GM12878 (cell line): ENCODE data around the gene EXOC4. TPM values are rescaled to one million over a fixed set of nuclear protein-coding genes. Genes with fewer than 3 reads are reported as not detected.

ENCODE experiments used
- ATAC-seq: fragments of 200-7000 bp; cut with Tn5 transposase; 3 replicates; pipeline ENCODE4 v1.9.1; 2020; ENCODE audit warnings: mild to moderate bottlenecking, moderate library complexity
- BruUV-seq: library from RNA; stranded (reverse); fragments of 400-500 nt; replicated peaks from 2 replicates; lab custom pipeline; 2021; lab: Mats Ljungman, UMichigan
- CTCF ChIA-PET: fragments of 300-600 bp; sonication (Branson Sonifier 250); formaldehyde crosslinking; extraction: SDS; loops from one replicate; lab custom pipeline; 2021; ENCODE audit warnings: inconsistent platforms; lab: Yijun Ruan, JAX
- POLR2A ChIA-PET: fragments of 350-600 bp; formaldehyde crosslinking; extraction: SDS; loops from one replicate; lab custom pipeline; 2021; ENCODE audit warnings: inconsistent platforms; lab: Charles Lee
- RAD21 ChIA-PET: fragments of 300-600 bp; sonication (Branson Sonifier 250); formaldehyde crosslinking; loops from one replicate; lab custom pipeline; 2023; ENCODE audit warnings: antibody characterized with exemption; ENCODE audit not compliant: unreplicated experiment; lab: Charles Lee
- SMC1A ChIA-PET: fragments of 300-600 bp; sonication (Branson Sonifier 250); formaldehyde crosslinking; loops from one replicate; lab custom pipeline; 2023; ENCODE audit not compliant: unreplicated experiment, uncharacterized antibody; lab: Charles Lee
- DNase-seq: peaks from one replicate; pipeline ENCODE4 v3.0.0-alpha.2; 2011; ENCODE audit warnings: low read depth, low spot score
- FAIRE-seq: peaks from 3 replicates; lab custom pipeline; 2011; peaks lifted over from hg19 to GRCh38; lab: Jason Lieb, UNC
- H2AFZ ChIP-seq: 2 replicates; pipeline ENCODE4 v1.6.0; 2011; ENCODE audit warnings: low read depth, low read length, control low read depth; ENCODE audit not compliant: control insufficient read depth
- H3K27ac ChIP-seq: 2 replicates; pipeline ENCODE4 v1.5.1; 2011; ENCODE audit warnings: control low read depth; ENCODE audit not compliant: control insufficient read depth, insufficient read depth
- H3K27me3 ChIP-seq, 2 experiments: replicated peaks in 1 of 2; 2 replicates each; pipeline versions ENCODE4 v1.6.0 to v1.6.1; 2011; ENCODE audit warnings: low read length in 1 of 2; ENCODE audit not compliant: control insufficient read depth in 2 of 2, insufficient read depth in 2 of 2
- H3K36me3 ChIP-seq, 2 experiments: 2 replicates each; pipeline ENCODE4 v1.5.1; 2011; ENCODE audit warnings: low read length in 1 of 2; ENCODE audit not compliant: control insufficient read depth in 2 of 2, insufficient read depth in 2 of 2
- H3K4me1 ChIP-seq: 2 replicates; pipeline ENCODE4 v1.6.1; 2011; ENCODE audit warnings: mild to moderate bottlenecking, low read length, moderate library complexity, mixed read lengths; ENCODE audit not compliant: control insufficient read depth, insufficient read depth
- H3K4me2 ChIP-seq: 2 replicates; pipeline ENCODE4 v1.6.0; 2011; ENCODE audit warnings: control low read depth; ENCODE audit not compliant: control insufficient read depth, insufficient read depth
- H3K4me3 ChIP-seq: fragments of 200-600 bp; sonication (generic); 2 replicates; pipeline ENCODE4 v1.5.1; 2016
- H3K79me2 ChIP-seq: 2 replicates; pipeline ENCODE4 v1.6.0; 2011; ENCODE audit warnings: low read length; ENCODE audit not compliant: control insufficient read depth, insufficient read depth
- H3K9ac ChIP-seq: 2 replicates; pipeline ENCODE4 v1.8.0; 2011; ENCODE audit warnings: low read length, control low read depth, mixed read lengths; ENCODE audit not compliant: control insufficient read depth, insufficient read depth
- H3K9me3 ChIP-seq: replicated peaks from 3 replicates; pipeline ENCODE4 v1.5.1; 2011; ENCODE audit warnings: mild to moderate bottlenecking, low read length; ENCODE audit not compliant: control insufficient read depth, insufficient read depth
- H4K20me1 ChIP-seq: 2 replicates; pipeline ENCODE4 v1.6.0; 2011; ENCODE audit not compliant: control insufficient read depth, insufficient read depth
- CEBPZ ChIP-seq: fragments of 150-350 bp; IDR thresholded peaks from 2 replicates; pipeline ENCODE4 v1.6.1; 2016; ENCODE audit warnings: low read depth, low read length
- CHD1 ChIP-seq: IDR thresholded peaks from 2 replicates; pipeline ENCODE4 v1.6.1; 2012; ENCODE audit warnings: low read depth, low read length, improper control_type of control experiment
- PML ChIP-seq: IDR thresholded peaks from 2 replicates; pipeline ENCODE4 v1.6.1; 2012; ENCODE audit warnings: low read length, inconsistent platforms
- SIX5 ChIP-seq: IDR thresholded peaks from 2 replicates; pipeline ENCODE4 v1.6.1; 2011; ENCODE audit warnings: mild to moderate bottlenecking, low read depth, low read length, moderate library complexity; ENCODE audit not compliant: severe bottlenecking
- SREBF2 ChIP-seq: IDR thresholded peaks from 2 replicates; pipeline ENCODE4 v1.6.1; 2012; ENCODE audit warnings: mild to moderate bottlenecking, low read length
- STAT1 ChIP-seq: fragments of 450-650 bp; conservative IDR thresholded peaks from 2 replicates; pipeline ENCODE4 v1.6.1; 2014; ENCODE audit warnings: antibody characterized with exemption, mild to moderate bottlenecking
- TCF7 ChIP-seq: IDR thresholded peaks from 2 replicates; pipeline ENCODE4 v1.6.1; 2014; ENCODE audit warnings: antibody characterized with exemption, borderline replicate concordance
- WGBS: methylation state at CpG from one replicate; pipeline ENCODE4 v1.1.6; 2016; ENCODE audit warnings: low lambda C conversion rate; ENCODE audit not compliant: insufficient replicate concordance, insufficient coverage; ENCODE audit errors: missing lambda C conversion rate; 5-methylcytosine and 5-hydroxymethylcytosine counted together
- in situ Hi-C: fragments of 300-500 bp; cut with MboI; formaldehyde crosslinking; loops from 9 replicates; pipeline ENCODE4 v1.14.3; 2018; ENCODE audit warnings: mixed read lengths
- intact Hi-C: fragments of 100-400 bp; cut with micrococcal nuclease; formaldehyde crosslinking; loops from one replicate; pipeline ENCODE4 v1.14.2; 2022; ENCODE audit not compliant: unreplicated experiment
- polyA plus RNA-seq, 11 experiments: library from polyadenylated mRNA; depleted of rRNA in 4 of 11; unstranded in 6 of 11; stranded (reverse) in 5 of 11; fragments of >200 nt; fragmentation: Nextera tagmentation in 4 of 11; fragmentation: Illumina TruSeq in 1 of 11; extraction: Ambion mirVana in 4 of 11; extraction: Trizol in 1 of 11; gene quantifications; 1 replicate in 1 of 11; 2 replicates in 10 of 11; pipeline versions ENCODE4 v1.2.1 to v1.2.3, GENCODE V29; 2011 to 2016; ENCODE audit warnings: inconsistent platforms in 2 of 11, missing spikeins in 2 of 11, low read depth in 1 of 11
- total RNA-seq, 4 experiments: library from RNA; depleted of rRNA in 3 of 4; stranded (reverse); fragments of >200 nt in 3 of 4; fragmentation: Illumina TruSeq in 1 of 4; extraction: Trizol in 1 of 4; gene quantifications; 2 replicates each; pipeline versions ENCODE4 v1.2.1 to v1.2.3, GENCODE V29; 2013 to 2021
- TF ChIP-seq, protein P1 (sequence below): IDR thresholded peaks from 2 replicates; pipeline ENCODE4 v1.6.1; 2012; ENCODE audit warnings: mild to moderate bottlenecking, low read depth, low read length

EXOC4 gene
- total and polyA plus RNA-seq, 10 of the 15 experiments (the other 5 are each of a cell fraction or from before 2014, with no cell fraction given): 13.2 to 44.5 (median 29.6) TPM

DNA sequence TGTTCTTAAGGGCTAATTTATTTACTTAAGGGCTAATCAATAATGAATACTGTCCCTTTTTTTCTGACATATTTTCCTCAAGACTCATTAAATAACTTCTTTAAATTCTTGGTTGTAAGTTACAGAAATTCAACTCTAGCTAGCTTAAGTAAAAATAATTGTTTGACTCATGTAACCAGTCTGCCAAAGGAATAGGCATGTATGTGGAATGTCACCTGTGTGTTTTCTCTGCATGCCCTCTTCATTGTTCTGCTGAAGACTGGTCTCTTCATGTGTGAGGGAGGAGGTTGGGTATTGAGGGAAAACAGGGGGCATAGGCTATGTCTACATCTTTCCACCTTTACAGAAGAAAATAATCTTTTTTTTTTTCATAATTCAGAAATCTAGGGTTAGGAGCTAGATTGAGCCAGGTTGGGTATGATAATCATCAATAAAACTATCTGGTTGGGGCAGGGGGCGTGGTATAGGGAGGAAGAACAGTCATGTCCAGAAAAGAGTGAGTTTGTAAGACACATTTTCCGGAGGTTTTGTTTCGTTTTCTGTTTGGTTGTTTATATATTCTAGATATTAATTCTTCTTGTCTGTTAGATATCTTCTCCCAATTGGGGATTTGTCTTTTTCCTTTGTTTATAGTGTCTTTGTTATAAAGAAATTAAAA is 37.9 kb downstream of the EXOC4 start:
- Histone ChIP-seq H3K9me3 (no peaks in the 10 kb centered on the region), H3K79me2 (no peaks in the 10 kb centered on the region), H3K9ac (no peak overlapping the region), H3K4me3 (no peak overlapping the region), H3K27me3 (no peaks in the 10 kb centered on the region), H3K27ac (no peak overlapping the region), H3K36me3 (peaks cover 0 to 11% of the 10 kb centered on the region in 2 experiments; a peak in 2 of 4 replicates), H3K4me2 (no peak overlapping the region), H3K4me1 (no peaks in the 10 kb centered on the region), H2AFZ (no peak overlapping the region), H4K20me1 (no peaks in the 10 kb centered on the region)
- WGBS: 94% methylated on average over 3 of the region's 3 CpGs
- BruUV-seq: no TSS peak
- TF ChIP-seq CHD1 (no peak), SREBF2 (no peak), PML (no peak), SIX5 (no peak), STAT1 (no peak), CEBPZ (no peak), TCF7 (no peak)
- TF ChIP-seq, protein P1, sequence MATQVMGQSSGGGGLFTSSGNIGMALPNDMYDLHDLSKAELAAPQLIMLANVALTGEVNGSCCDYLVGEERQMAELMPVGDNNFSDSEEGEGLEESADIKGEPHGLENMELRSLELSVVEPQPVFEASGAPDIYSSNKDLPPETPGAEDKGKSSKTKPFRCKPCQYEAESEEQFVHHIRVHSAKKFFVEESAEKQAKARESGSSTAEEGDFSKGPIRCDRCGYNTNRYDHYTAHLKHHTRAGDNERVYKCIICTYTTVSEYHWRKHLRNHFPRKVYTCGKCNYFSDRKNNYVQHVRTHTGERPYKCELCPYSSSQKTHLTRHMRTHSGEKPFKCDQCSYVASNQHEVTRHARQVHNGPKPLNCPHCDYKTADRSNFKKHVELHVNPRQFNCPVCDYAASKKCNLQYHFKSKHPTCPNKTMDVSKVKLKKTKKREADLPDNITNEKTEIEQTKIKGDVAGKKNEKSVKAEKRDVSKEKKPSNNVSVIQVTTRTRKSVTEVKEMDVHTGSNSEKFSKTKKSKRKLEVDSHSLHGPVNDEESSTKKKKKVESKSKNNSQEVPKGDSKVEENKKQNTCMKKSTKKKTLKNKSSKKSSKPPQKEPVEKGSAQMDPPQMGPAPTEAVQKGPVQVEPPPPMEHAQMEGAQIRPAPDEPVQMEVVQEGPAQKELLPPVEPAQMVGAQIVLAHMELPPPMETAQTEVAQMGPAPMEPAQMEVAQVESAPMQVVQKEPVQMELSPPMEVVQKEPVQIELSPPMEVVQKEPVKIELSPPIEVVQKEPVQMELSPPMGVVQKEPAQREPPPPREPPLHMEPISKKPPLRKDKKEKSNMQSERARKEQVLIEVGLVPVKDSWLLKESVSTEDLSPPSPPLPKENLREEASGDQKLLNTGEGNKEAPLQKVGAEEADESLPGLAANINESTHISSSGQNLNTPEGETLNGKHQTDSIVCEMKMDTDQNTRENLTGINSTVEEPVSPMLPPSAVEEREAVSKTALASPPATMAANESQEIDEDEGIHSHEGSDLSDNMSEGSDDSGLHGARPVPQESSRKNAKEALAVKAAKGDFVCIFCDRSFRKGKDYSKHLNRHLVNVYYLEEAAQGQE: no peak
- intact Hi-C loops (no loop called here), in situ Hi-C loops (no loop called here)
- SMC1A ChIA-PET: no interaction called here
- ATAC-seq (no peak), DNase-seq (no peak), FAIRE-seq (no peak)
- POLR2A ChIA-PET: interaction anchor here (0.7 to 1.0 kb wide), 2 partner anchors 18 to 364 kb away, joined by 3 to 7 read pairs; no protein-coding TSS in a partner anchor
- RAD21 ChIA-PET: no interaction called here
- CTCF ChIA-PET: interaction anchor here (0.6 to 1.3 kb wide), 2 partner anchors 143 to 372 kb away, joined by 3 read pairs; no protein-coding TSS in a partner anchor
